T-cell (primary cell): ENCODE results near the gene GRIP2. TPM values are rescaled to one million over a fixed set of nuclear protein-coding genes. Genes with fewer than 3 reads are reported as not detected.

Experiments used
- ATAC-seq, 4 experiments: fragments of 200-7000 bp in 3 of 4; fragments of 150-1000 bp in 1 of 4; cut with Tn5 transposase; replicated peaks in 1 of 4; 1 replicate in 3 of 4; 2 replicates in 1 of 4; pipeline ENCODE4 v1.10.0; 2021; ENCODE audit warnings: moderate library complexity in 3 of 4, mild to moderate bottlenecking in 2 of 4, moderate number of reproducible peaks in 1 of 4
- CTCF ChIA-PET, 2 donors: fragments of 300-600 bp; sonication (Branson Sonifier 250); formaldehyde crosslinking; loops; one replicate each; lab custom pipeline; 2022; ENCODE audit warnings: antibody characterized with exemption in 2 of 2; lab: Charles Lee
- POLR2A ChIA-PET, 2 donors: fragments of 300-600 bp; sonication (Branson Sonifier 250); formaldehyde crosslinking; loops; one replicate each; lab custom pipeline; 2022; ENCODE audit warnings: antibody characterized with exemption in 2 of 2; lab: Charles Lee
- DNase-seq, 35 experiments: peaks; one replicate each; pipeline versions ENCODE4 v3.0.0 to v3.0.0-alpha.2; 2013 to 2023
- H3K27ac ChIP-seq: one replicate; pipeline ENCODE4 v1.5.1; 2013; ENCODE audit warnings: low read length
- H3K27me3 ChIP-seq, 2 experiments: replicated peaks in 1 of 2; 1 replicate in 1 of 2; 2 replicates in 1 of 2; pipeline versions ENCODE4 v1.6.1 to v1.7.0; 2013; ENCODE audit warnings: low read length in 1 of 2, mixed read lengths in 1 of 2; ENCODE audit not compliant: control insufficient read depth in 2 of 2, insufficient read depth in 2 of 2; ENCODE audit errors: extremely low read depth in 1 of 2
- H3K36me3 ChIP-seq, 2 donors: 1 replicate in 1 of 2; 2 replicates in 1 of 2; pipeline versions ENCODE4 v1.6.1 to v1.7.0; 2013; ENCODE audit warnings: low read length in 1 of 2; ENCODE audit not compliant: control insufficient read depth in 2 of 2, insufficient read depth in 1 of 2; ENCODE audit errors: extremely low read depth in 1 of 2
- H3K4me1 ChIP-seq, 2 experiments: 1 replicate in 1 of 2; 2 replicates in 1 of 2; pipeline versions ENCODE4 v1.6.1 to v1.7.0; 2013; ENCODE audit warnings: low read length in 2 of 2, mixed read lengths in 1 of 2; ENCODE audit not compliant: insufficient read depth in 2 of 2, control insufficient read depth in 1 of 2; ENCODE audit errors: extremely low read depth in 1 of 2
- H3K4me3 ChIP-seq, 2 donors: 1 replicate in 1 of 2; 2 replicates in 1 of 2; pipeline versions ENCODE4 v1.5.1 to v1.7.0; 2013; ENCODE audit warnings: mild to moderate bottlenecking in 2 of 2, low read length in 1 of 2, moderate library complexity in 1 of 2; ENCODE audit not compliant: control insufficient read depth in 1 of 2; ENCODE audit errors: extremely low read depth in 1 of 2
- H3K9me3 ChIP-seq: 2 replicates; pipeline ENCODE4 v1.7.0; 2013
- H3K27ac Mint-ChIP-seq, 2 donors: one replicate each; pipeline ENCODE4 v1.8.0; 2020 to 2021; ENCODE audit warnings: mild to moderate bottlenecking in 2 of 2, mixed read lengths in 2 of 2
- H3K27me3 Mint-ChIP-seq, 2 donors: one replicate each; pipeline ENCODE4 v1.8.0; 2021 to 2022; ENCODE audit warnings: mixed read lengths in 2 of 2
- H3K36me3 Mint-ChIP-seq: one replicate; pipeline ENCODE4 v1.8.0; 2021; ENCODE audit warnings: mixed read lengths
- H3K4me1 Mint-ChIP-seq, 3 donors: one replicate each; pipeline ENCODE4 v1.8.0; 2020 to 2022; ENCODE audit warnings: mixed read lengths in 3 of 3, mild to moderate bottlenecking in 1 of 3
- H3K4me3 Mint-ChIP-seq, 3 donors: one replicate each; pipeline ENCODE4 v1.8.0; 2020 to 2022; ENCODE audit warnings: mild to moderate bottlenecking in 3 of 3, mixed read lengths in 3 of 3, moderate library complexity in 3 of 3
- H3K9me3 Mint-ChIP-seq, 3 donors: one replicate each; pipeline ENCODE4 v1.8.0; 2020 to 2022; ENCODE audit warnings: mixed read lengths in 3 of 3
- WGBS: methylation state at CpG from one replicate; pipeline ENCODE4 v1.1.5; 2013; ENCODE audit warnings: missing lambda C conversion rate; ENCODE audit not compliant: insufficient coverage; 5-methylcytosine and 5-hydroxymethylcytosine counted together
- total RNA-seq, 35 experiments: library from RNA in 6 of 35; stranded (reverse) in 6 of 35; fragments of 120-200 nt in 1 of 35; gene quantifications; one replicate each; pipeline versions ENCODE4 v1.2.1 to v1.2.4 and lab custom pipeline; 2013 to 2026

The GRIP2 gene
- total RNA-seq, 5 donors from 2014 or later (not counting 1 experiment from before 2014, with no cell fraction given), result 0.20 TPM; not detected in 4

GRCh38 chr3:14507757-14508504 lies 32.2 kb downstream of the GRIP2 start:
- peaks cover 4 to 5% (median 5%) of the 10 kb centered on the region in 3 donors for H3K9me3 Mint-ChIP-seq
- no peaks in the 10 kb centered on the region for H3K36me3 Mint-ChIP-seq
- ChIA-PET POLR2A (no interaction called here), CTCF (interaction anchor here in 1 of 2 donors (0.6 to 1.2 kb wide), 2 partner anchors 9 to 816 kb away, joined by 4 read pairs; no protein-coding TSS in a partner anchor)
- H3K9me3 ChIP-seq, result no peaks in the 10 kb centered on the region
- H3K4me3 ChIP-seq, result no peak overlapping the region
- no peaks in the 10 kb centered on the region for H3K36me3 ChIP-seq
- no peak overlapping the region for H3K27ac ChIP-seq
- H3K4me3 Mint-ChIP-seq, result no peak overlapping the region
- H3K4me1 Mint-ChIP-seq, result peaks cover 2 to 6% (median 5%) of the 10 kb centered on the region in 3 donors
- H3K27ac Mint-ChIP-seq, result no peak overlapping the region
- H3K27me3 ChIP-seq, result peaks cover 0 to 31% of the 10 kb centered on the region in 2 experiments
- 93% methylated on average over 3 of the region's 6 CpGs for WGBS
- H3K4me1 ChIP-seq, result peaks cover 0 to 6% of the 10 kb centered on the region in 2 experiments
- H3K27me3 Mint-ChIP-seq, result peaks cover 6 to 9% of the 10 kb centered on the region in 2 donors
- no peak for DNase-seq
- no peak for ATAC-seq

DNA sequence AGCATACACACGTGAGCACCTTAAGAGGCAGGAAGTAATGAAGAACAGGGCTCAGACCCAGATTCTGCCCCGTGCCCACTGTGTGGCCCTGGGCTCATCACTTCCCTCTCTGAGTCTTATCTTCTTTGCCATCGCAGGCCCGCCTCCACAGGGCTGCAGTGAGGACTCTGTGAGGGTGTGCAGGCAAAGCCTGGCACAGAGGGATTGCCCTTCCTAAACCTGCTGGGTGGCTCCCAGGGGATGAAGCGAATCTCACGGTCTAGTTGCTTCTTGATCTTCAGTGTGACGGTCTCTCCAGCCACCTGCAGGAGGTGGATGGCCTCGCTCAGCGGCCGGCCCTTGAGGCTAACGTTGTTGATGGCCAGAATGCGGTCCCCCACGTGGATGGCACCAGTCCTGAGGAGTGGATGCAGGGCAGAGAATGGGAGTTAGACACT lies 32.8 kb downstream of the GRIP2 start:
- H3K9me3 ChIP-seq, result no peaks in the 10 kb centered on the region
- Mint-ChIP-seq H3K27me3 (peaks cover 6 to 9% of the 10 kb centered on the region in 2 donors), H3K9me3 (peaks cover 9 to 11% (median 10%) of the 10 kb centered on the region in 3 donors), H3K36me3 (no peaks in the 10 kb centered on the region), H3K4me3 (no peak overlapping the region), H3K4me1 (peaks cover 2 to 6% (median 5%) of the 10 kb centered on the region in 3 donors), H3K27ac (no peak overlapping the region)
- CTCF ChIA-PET, result no interaction called here
- no peaks in the 10 kb centered on the region for H3K36me3 ChIP-seq
- H3K27ac ChIP-seq, result no peak overlapping the region
- POLR2A ChIA-PET, result no interaction called here
- DNase-seq (no peak), ATAC-seq (no peak)
- peaks cover 0 to 6% of the 10 kb centered on the region in 2 experiments for H3K4me1 ChIP-seq
- 74% methylated on average over 9 of the region's 13 CpGs for WGBS
- H3K27me3 ChIP-seq, result peaks cover 0 to 31% of the 10 kb centered on the region in 2 experiments
- H3K4me3 ChIP-seq, result no peak overlapping the region

GRCh38 chr3:14506626-14507304 lies 33.4 kb downstream of the GRIP2 start:
- no peak for ATAC-seq
- Histone ChIP-seq H3K4me1 (peaks cover 0 to 6% of the 10 kb centered on the region in 2 experiments), H3K4me3 (no peak overlapping the region), H3K36me3 (no peaks in the 10 kb centered on the region), H3K9me3 (no peaks in the 10 kb centered on the region), H3K27ac (no peak overlapping the region), H3K27me3 (peaks cover 0 to 31% of the 10 kb centered on the region in 2 experiments)
- peaks cover 6 to 9% of the 10 kb centered on the region in 2 donors for H3K27me3 Mint-ChIP-seq
- 74% methylated on average over 11 of the region's 15 CpGs for WGBS
- no peaks in the 10 kb centered on the region for H3K36me3 Mint-ChIP-seq
- CTCF ChIA-PET, result no interaction called here
- H3K4me1 Mint-ChIP-seq, result peaks cover 2 to 6% (median 5%) of the 10 kb centered on the region in 3 donors
- POLR2A ChIA-PET, result no interaction called here
- DNase-seq, result no peak
- no peak overlapping the region for H3K4me3 Mint-ChIP-seq
- peaks cover 9 to 14% (median 10%) of the 10 kb centered on the region in 3 donors for H3K9me3 Mint-ChIP-seq
- no peak overlapping the region for H3K27ac Mint-ChIP-seq

DNA sequence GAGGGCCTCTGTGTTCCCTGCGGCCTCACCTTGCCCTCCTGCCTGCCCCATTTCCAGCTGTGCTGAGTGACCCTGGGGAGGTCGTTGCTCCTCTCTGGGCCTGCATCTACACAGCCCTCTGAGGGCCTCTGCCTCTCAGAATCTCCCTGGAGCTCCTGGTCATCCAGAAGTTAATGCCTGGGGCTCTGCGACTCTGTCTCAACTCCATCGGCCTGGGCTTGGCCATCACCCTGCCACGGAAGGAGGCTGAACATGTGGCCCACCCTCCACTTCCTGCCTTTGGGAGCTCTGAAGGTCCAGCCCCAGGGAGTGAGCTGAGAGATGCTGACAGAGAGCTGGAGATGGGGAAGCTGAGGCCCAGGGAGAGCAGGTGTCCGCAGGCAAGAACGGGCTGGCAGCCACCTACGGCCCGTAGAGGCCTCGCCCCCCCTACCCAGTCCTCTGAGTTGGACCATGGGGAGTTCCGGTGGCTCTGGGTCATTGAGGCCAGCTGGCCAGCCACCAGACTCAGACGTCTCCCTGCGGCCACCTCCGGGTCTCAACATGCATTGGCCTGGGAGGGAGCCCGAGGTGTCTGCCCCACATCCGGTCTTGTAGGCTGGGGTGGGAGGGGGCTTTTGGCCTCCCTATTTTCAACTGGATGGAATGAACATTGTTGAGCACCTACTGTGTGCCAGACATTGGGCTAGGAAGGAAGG lies 34.2 kb downstream of the GRIP2 start:
- Histone ChIP-seq H3K4me1 (peaks cover 0 to 6% of the 10 kb centered on the region in 2 experiments), H3K4me3 (no peak overlapping the region), H3K27me3 (peaks cover 0 to 31% of the 10 kb centered on the region in 2 experiments), H3K27ac (no peak overlapping the region), H3K36me3 (no peaks in the 10 kb centered on the region), H3K9me3 (no peaks in the 10 kb centered on the region)
- DNase-seq, result no peak
- H3K27me3 Mint-ChIP-seq, result peaks cover 6 to 9% of the 10 kb centered on the region in 2 donors
- no peaks in the 10 kb centered on the region for H3K36me3 Mint-ChIP-seq
- H3K4me3 Mint-ChIP-seq, result no peak overlapping the region
- ChIA-PET POLR2A (no interaction called here), CTCF (no interaction called here)
- no peak for ATAC-seq
- peaks cover 11 to 22% (median 12%) of the 10 kb centered on the region in 3 donors for H3K9me3 Mint-ChIP-seq
- WGBS, result 82% methylated on average over 12 of the region's 16 CpGs
- peaks cover 2 to 6% (median 5%) of the 10 kb centered on the region in 3 donors for H3K4me1 Mint-ChIP-seq
- H3K27ac Mint-ChIP-seq, result no peak overlapping the region

- peaks cover 11 to 24% (median 14%) of the 10 kb centered on the region in 3 donors for H3K9me3 Mint-ChIP-seq
- peaks cover 6 to 9% of the 10 kb centered on the region in 2 donors for H3K27me3 Mint-ChIP-seq
- no peak overlapping the region for H3K4me3 ChIP-seq
- no peak overlapping the region for H3K27ac ChIP-seq
- ATAC-seq (no peak), DNase-seq (no peak)
- no peaks in the 10 kb centered on the region for H3K9me3 ChIP-seq
- POLR2A ChIA-PET, result no interaction called here
- WGBS, result 75% methylated on average over 16 of the region's 22 CpGs
- H3K4me3 Mint-ChIP-seq, result no peak overlapping the region
- CTCF ChIA-PET, result no interaction called here
- peaks cover 2 to 6% (median 5%) of the 10 kb centered on the region in 3 donors for H3K4me1 Mint-ChIP-seq
- H3K27ac Mint-ChIP-seq, result no peak overlapping the region
- H3K36me3 Mint-ChIP-seq, result no peaks in the 10 kb centered on the region
- H3K27me3 ChIP-seq, result peaks cover 0 to 31% of the 10 kb centered on the region in 2 experiments
- no peaks in the 10 kb centered on the region for H3K36me3 ChIP-seq
- H3K4me1 ChIP-seq, result peaks cover 0 to 6% of the 10 kb centered on the region in 2 experiments
Observed at GRCh38 chr3:14505001-14505802, 34.9 kb downstream of the GRIP2 start.
